Colonic mucosa (tissue), 4 donors: ENCODE data around the gene MGST2. TPM values are rescaled to one million over a fixed set of nuclear protein-coding genes. Genes with fewer than 3 reads are reported as not detected.

Experiments
- DNase-seq: peaks from one replicate; pipeline ENCODE4 v3.0.0-alpha.2; 2020
- H3K27ac ChIP-seq: fragments of 200-600 bp; one replicate; pipeline ENCODE4 v1.8.0; 2021
- H3K27me3 ChIP-seq: fragments of 200-600 bp; one replicate; pipeline ENCODE4 v1.8.0; 2021
- H3K36me3 ChIP-seq: fragments of 200-600 bp; one replicate; pipeline ENCODE4 v1.8.0; 2021
- H3K4me1 ChIP-seq: fragments of 200-600 bp; one replicate; pipeline ENCODE4 v1.8.0; 2021; ENCODE audit warnings: mild to moderate bottlenecking
- H3K4me3 ChIP-seq: fragments of 200-600 bp; one replicate; pipeline ENCODE4 v1.8.0; 2021
- H3K9ac ChIP-seq, 2 donors: one replicate each; pipeline ENCODE4 v1.7.0; 2013; ENCODE audit warnings: control low read depth in 2 of 2, low read depth in 2 of 2, low read length in 2 of 2
- H3K9me3 ChIP-seq: fragments of 200-600 bp; one replicate; pipeline ENCODE4 v1.8.0; 2021
- intact Hi-C: fragments of 100-400 bp; cut with DNase I; formaldehyde crosslinking; loops from one replicate; pipeline ENCODE4 v1.14.1; 2022
- total RNA-seq, 2 donors: library from RNA; stranded (reverse); fragmentation: NEBNext Ultra II Directional in 1 of 2; extraction: Animal tissue kit (Norgen Biotek cat#: 25700) in 1 of 2; gene quantifications; one replicate each; pipeline ENCODE4 v1.2.1, GENCODE V29; 2021
- TF ChIP-seq, protein P1 (sequence below): fragments of 200-600 bp; IDR thresholded peaks from one replicate; pipeline ENCODE4 v1.8.0; 2022; ENCODE audit warnings: antibody characterized with exemption, mild to moderate bottlenecking
- donor health status: healthy.
- donor health status: DM: no; HTN: no; CAD: no.
- donor health status: DM: no; HTN: no; CAD: no.

MGST2 gene
- total RNA-seq, 2 donors from 2014 or later: 105 to 157 TPM

- no peak overlapping the region for H3K27ac ChIP-seq
Measured at GRCh38 chr4:139682309-139682708, 16.7 kb downstream of the MGST2 start.

GRCh38 chr4:139682741-139683151 lies 17.1 kb downstream of the MGST2 start:
- H3K27me3 ChIP-seq: no peaks in the 10 kb centered on the region
- H3K9me3 ChIP-seq: no peaks in the 10 kb centered on the region
- TF ChIP-seq, protein P1, sequence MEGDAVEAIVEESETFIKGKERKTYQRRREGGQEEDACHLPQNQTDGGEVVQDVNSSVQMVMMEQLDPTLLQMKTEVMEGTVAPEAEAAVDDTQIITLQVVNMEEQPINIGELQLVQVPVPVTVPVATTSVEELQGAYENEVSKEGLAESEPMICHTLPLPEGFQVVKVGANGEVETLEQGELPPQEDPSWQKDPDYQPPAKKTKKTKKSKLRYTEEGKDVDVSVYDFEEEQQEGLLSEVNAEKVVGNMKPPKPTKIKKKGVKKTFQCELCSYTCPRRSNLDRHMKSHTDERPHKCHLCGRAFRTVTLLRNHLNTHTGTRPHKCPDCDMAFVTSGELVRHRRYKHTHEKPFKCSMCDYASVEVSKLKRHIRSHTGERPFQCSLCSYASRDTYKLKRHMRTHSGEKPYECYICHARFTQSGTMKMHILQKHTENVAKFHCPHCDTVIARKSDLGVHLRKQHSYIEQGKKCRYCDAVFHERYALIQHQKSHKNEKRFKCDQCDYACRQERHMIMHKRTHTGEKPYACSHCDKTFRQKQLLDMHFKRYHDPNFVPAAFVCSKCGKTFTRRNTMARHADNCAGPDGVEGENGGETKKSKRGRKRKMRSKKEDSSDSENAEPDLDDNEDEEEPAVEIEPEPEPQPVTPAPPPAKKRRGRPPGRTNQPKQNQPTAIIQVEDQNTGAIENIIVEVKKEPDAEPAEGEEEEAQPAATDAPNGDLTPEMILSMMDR: no peak
- peaks cover 10% of the 10 kb centered on the region for H3K4me1 ChIP-seq
- DNase-seq: no peak
- intact Hi-C loops: no loop called here
- H3K9ac ChIP-seq: peak overlapping the region in 1 of 2 donors; percentile 9
- H3K4me3 ChIP-seq: no peak overlapping the region
- H3K27ac ChIP-seq: no peak overlapping the region
- no peaks in the 10 kb centered on the region for H3K36me3 ChIP-seq

More at GRCh38 chr4:139682309-139682708, 16.7 kb downstream of the MGST2 start:
- no peak for DNase-seq
- Histone ChIP-seq H3K4me1 (peaks cover 10% of the 10 kb centered on the region), H3K4me3 (no peak overlapping the region), H3K27me3 (no peaks in the 10 kb centered on the region), H3K36me3 (no peaks in the 10 kb centered on the region), H3K9ac (no peak overlapping the region), H3K9me3 (no peaks in the 10 kb centered on the region)
- intact Hi-C loops: no loop called here
- TF ChIP-seq, protein P1: no peak

DNA sequence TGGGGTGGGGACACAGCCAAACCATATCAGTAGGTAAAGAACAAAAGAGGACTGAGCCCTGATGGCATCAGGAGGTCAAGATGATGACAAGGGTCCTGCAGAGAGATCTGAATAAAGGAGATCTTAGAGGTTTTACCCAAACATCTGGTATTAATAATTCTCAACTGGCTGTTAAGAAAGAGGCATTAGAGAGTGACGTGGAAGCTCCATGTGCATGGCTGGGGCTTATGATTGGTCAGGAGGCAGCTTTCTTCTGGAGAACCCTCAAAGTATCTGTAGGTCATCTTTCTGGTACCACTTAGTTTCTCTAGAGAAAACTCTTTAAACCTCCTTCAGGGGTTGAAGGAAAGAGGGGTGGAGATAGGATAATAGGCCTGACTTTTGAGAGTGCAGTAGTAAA lies 18.7 kb downstream of the MGST2 start:
- Histone ChIP-seq H3K4me3 (no peak overlapping the region), H3K36me3 (no peaks in the 10 kb centered on the region), H3K27me3 (no peaks in the 10 kb centered on the region), H3K9me3 (no peaks in the 10 kb centered on the region), H3K9ac (no peak overlapping the region), H3K4me1 (peaks cover 10% of the 10 kb centered on the region), H3K27ac (no peak overlapping the region)
- intact Hi-C loops: no loop called here
- TF ChIP-seq, protein P1: no peak
- DNase-seq: no peak

DNA sequence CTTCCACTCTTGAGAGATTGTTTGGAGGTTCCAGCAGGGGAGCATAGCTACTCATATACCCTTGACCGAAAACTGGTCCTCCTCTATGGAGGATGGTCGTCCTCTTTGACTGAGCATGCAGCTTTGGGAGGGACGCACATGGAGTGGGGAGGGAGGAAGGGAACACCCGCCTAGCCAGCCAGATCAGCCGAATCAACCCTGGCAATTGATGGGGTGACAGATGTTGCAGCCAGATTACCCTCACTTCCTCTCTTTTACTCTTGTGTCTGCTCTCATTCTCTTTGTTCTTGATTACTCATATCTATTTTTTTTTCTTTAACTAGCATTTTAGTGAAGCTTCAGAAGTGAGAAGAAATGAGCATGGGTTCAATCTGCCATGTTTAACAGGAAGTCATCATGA lies 19.6 kb downstream of the MGST2 start:
- DNase-seq: no peak
- Histone ChIP-seq H3K9ac (no peak overlapping the region), H3K9me3 (no peaks in the 10 kb centered on the region), H3K27me3 (no peaks in the 10 kb centered on the region), H3K27ac (no peak overlapping the region), H3K36me3 (no peaks in the 10 kb centered on the region), H3K4me1 (peaks cover 10% of the 10 kb centered on the region), H3K4me3 (no peak overlapping the region)
- intact Hi-C loops: no loop called here
- TF ChIP-seq, protein P1: no peak

DNA sequence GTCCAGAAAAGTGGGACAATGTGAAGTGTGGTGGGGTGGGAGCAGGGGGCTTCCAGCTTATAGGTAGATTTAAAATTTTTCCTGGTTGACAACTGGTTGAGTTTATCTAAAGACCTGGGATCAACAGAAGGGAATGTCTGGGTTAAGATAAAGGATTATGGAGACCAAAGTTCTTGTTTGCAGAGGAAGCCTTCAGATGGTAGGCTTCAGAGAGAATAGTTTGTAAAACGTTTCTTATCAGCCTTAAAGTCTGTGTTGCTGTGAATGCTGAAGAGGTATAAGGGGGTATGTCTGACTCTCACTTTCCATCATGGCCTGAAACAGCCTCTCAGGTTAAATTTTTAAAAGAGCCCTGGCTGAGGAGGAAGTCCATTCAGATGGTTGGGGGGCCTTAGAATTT lies 20.5 kb downstream of the MGST2 start:
- Histone ChIP-seq H3K4me1 (peaks cover 10% of the 10 kb centered on the region), H3K27me3 (no peaks in the 10 kb centered on the region), H3K4me3 (no peak overlapping the region), H3K27ac (no peak overlapping the region), H3K36me3 (no peaks in the 10 kb centered on the region), H3K9ac (no peak overlapping the region), H3K9me3 (no peaks in the 10 kb centered on the region)
- TF ChIP-seq, protein P1: no peak
- intact Hi-C loops: no loop called here
- DNase-seq: no peak
